CD14-positive monocyte (primary cell): ENCODE results near the gene SLC35A4. TPM values are rescaled to one million over a fixed set of nuclear protein-coding genes. Genes with fewer than 3 reads are reported as not detected.

ENCODE experiments used
- DNase-seq, 3 donors: peaks; one replicate each; pipeline ENCODE4 v3.0.0-alpha.2; 2011 to 2022
- H2AFZ ChIP-seq: 2 replicates; pipeline ENCODE4 v1.6.0; 2012; ENCODE audit warnings: mild to moderate bottlenecking, low read depth, low read length, inconsistent platforms; ENCODE audit not compliant: insufficient read depth, poor library complexity, severe bottlenecking
- H3K27ac ChIP-seq, 2 donors: 1 replicate in 1 of 2; 2 replicates in 1 of 2; pipeline ENCODE4 v1.5.1; 2012 to 2013; ENCODE audit warnings: low read length in 2 of 2, control low read depth in 1 of 2, inconsistent platforms in 1 of 2, low read depth in 1 of 2, mild to moderate bottlenecking in 1 of 2
- H3K27me3 ChIP-seq, 2 donors: one replicate each; pipeline versions ENCODE4 v1.6.0 to v1.6.1; 2011 to 2013; ENCODE audit warnings: low read length in 2 of 2; ENCODE audit not compliant: control insufficient read depth in 2 of 2, insufficient read depth in 2 of 2
- H3K36me3 ChIP-seq, 2 donors: replicated peaks in 1 of 2; 1 replicate in 1 of 2; 2 replicates in 1 of 2; pipeline versions ENCODE4 v1.5.1 to v1.6.1; 2012 to 2013; ENCODE audit warnings: low read length in 2 of 2, control low read depth in 1 of 2, inconsistent platforms in 1 of 2, mild to moderate bottlenecking in 1 of 2; ENCODE audit not compliant: insufficient read depth in 2 of 2, control insufficient read depth in 1 of 2
- H3K4me1 ChIP-seq, 2 donors: 1 replicate in 1 of 2; 2 replicates in 1 of 2; pipeline versions ENCODE4 v1.5.1 to v1.6.1; 2012 to 2013; ENCODE audit warnings: low read length in 2 of 2, control low read depth in 1 of 2, inconsistent platforms in 1 of 2, mild to moderate bottlenecking in 1 of 2, moderate library complexity in 1 of 2; ENCODE audit not compliant: insufficient read depth in 2 of 2, control insufficient read depth in 1 of 2
- H3K4me2 ChIP-seq: replicated peaks from 2 replicates; pipeline ENCODE3; 2012; ENCODE audit warnings: low read length, moderate library complexity, mild to moderate bottlenecking; ENCODE audit not compliant: poor library complexity, severe bottlenecking; ENCODE audit errors: extremely low read depth
- H3K4me3 ChIP-seq, 3 experiments: fragments of 200-600 bp in 1 of 3; sonication (generic) in 1 of 3; replicated peaks in 1 of 3; 1 replicate in 2 of 3; 2 replicates in 1 of 3; pipeline ENCODE4 v1.5.1; 2011 to 2013; ENCODE audit warnings: low read length in 3 of 3, mild to moderate bottlenecking in 3 of 3, control low read depth in 2 of 3, low read depth in 2 of 3, inconsistent platforms in 1 of 3, moderate library complexity in 1 of 3
- H3K79me2 ChIP-seq: 2 replicates; pipeline ENCODE4 v1.6.0; 2012; ENCODE audit warnings: mild to moderate bottlenecking, control low read depth, inconsistent platforms, low read length, moderate library complexity; ENCODE audit not compliant: insufficient read depth
- H3K9ac ChIP-seq: 2 replicates; pipeline ENCODE4 v1.6.0; 2017; ENCODE audit warnings: low read length, mild to moderate bottlenecking; ENCODE audit not compliant: insufficient read depth, poor library complexity, severe bottlenecking
- H3K9me3 ChIP-seq, 2 donors: replicated peaks in 1 of 2; 1 replicate in 1 of 2; 2 replicates in 1 of 2; pipeline versions ENCODE4 v1.5.1 to v1.6.1; 2012 to 2013; ENCODE audit warnings: low read length in 2 of 2, control low read depth in 1 of 2; ENCODE audit not compliant: control insufficient read depth in 1 of 2, insufficient read depth in 1 of 2
- H4K20me1 ChIP-seq: 2 replicates; pipeline ENCODE4 v1.6.0; 2012; ENCODE audit warnings: mild to moderate bottlenecking, low read length, control low read depth, moderate library complexity; ENCODE audit not compliant: insufficient read depth
- H3K27ac Mint-ChIP-seq, 7 donors: one replicate each; pipeline ENCODE4 v1.8.0; 2020; ENCODE audit warnings: mild to moderate bottlenecking in 7 of 7, mixed read lengths in 7 of 7, moderate library complexity in 6 of 7, inconsistent platforms in 2 of 7
- H3K27me3 Mint-ChIP-seq, 3 donors: one replicate each; pipeline ENCODE4 v1.8.0; 2021 to 2022; ENCODE audit warnings: low read depth in 3 of 3, mild to moderate bottlenecking in 3 of 3, mixed read lengths in 3 of 3, moderate library complexity in 3 of 3, inconsistent platforms in 1 of 3
- H3K36me3 Mint-ChIP-seq, 2 donors: one replicate each; pipeline ENCODE4 v1.8.0; 2020; ENCODE audit warnings: mixed read lengths in 2 of 2, inconsistent platforms in 1 of 2, mild to moderate bottlenecking in 1 of 2
- H3K4me1 Mint-ChIP-seq: one replicate; pipeline ENCODE4 v1.8.0; 2020; ENCODE audit warnings: mild to moderate bottlenecking, mixed read lengths
- H3K4me3 Mint-ChIP-seq, 2 donors: one replicate each; pipeline ENCODE4 v1.8.0; 2020; ENCODE audit warnings: mild to moderate bottlenecking in 2 of 2, mixed read lengths in 2 of 2, moderate library complexity in 1 of 2
- H3K9me3 Mint-ChIP-seq, 7 donors: one replicate each; pipeline ENCODE4 v1.8.0; 2020 to 2022; ENCODE audit warnings: mixed read lengths in 7 of 7, mild to moderate bottlenecking in 6 of 7, moderate library complexity in 6 of 7, inconsistent platforms in 2 of 7
- CTCF ChIP-seq: fragments of 200-600 bp; IDR thresholded peaks from one replicate; pipeline ENCODE4 v1.8.0; 2022; ENCODE audit warnings: antibody characterized with exemption, mild to moderate bottlenecking
- WGBS: methylation state at CpG from one replicate; pipeline ENCODE4 v1.1.5; 2013; ENCODE audit warnings: missing lambda C conversion rate; ENCODE audit not compliant: insufficient coverage; 5-methylcytosine and 5-hydroxymethylcytosine counted together
- intact Hi-C, 2 donors: fragments of 100-400 bp; cut with micrococcal nuclease; formaldehyde crosslinking; loops; one replicate each; pipeline versions ENCODE4 v1.15.0 to v1.15.1; 2023
- polyA plus RNA-seq, 3 donors: library from polyadenylated mRNA; depleted of rRNA in 1 of 3; unstranded in 2 of 3; stranded (reverse) in 1 of 3; fragments of 300-500 nt in 2 of 3; fragments of >200 nt in 1 of 3; fragmentation: Illumina TruSeq in 2 of 3; gene quantifications; 1 replicate in 2 of 3; 2 replicates in 1 of 3; pipeline ENCODE4 v1.2.3, GENCODE V29; 2012 to 2021

SLC35A4 gene
- polyA plus RNA-seq, 3 donors, result 44.0 to 67.1 (median 58.8) TPM

- Mint-ChIP-seq H3K27me3 (peaks cover 2% of the 10 kb centered on the region in 3 donors), H3K27ac (peak overlapping the region in 4 of 7 donors; percentile 94 to 98 (median 98)), H3K9me3 (peaks cover 0 to 2% (median 0%) of the 10 kb centered on the region in 7 donors), H3K4me1 (peaks cover 55% of the 10 kb centered on the region), H3K4me3 (no peak overlapping the region), H3K36me3 (peaks cover 51 to 79% of the 10 kb centered on the region in 2 donors)
- TF ChIP-seq CTCF, result no peak
- H3K36me3 ChIP-seq, result peaks cover 24 to 61% of the 10 kb centered on the region in 2 donors
- peaks cover 28 to 64% of the 10 kb centered on the region in 2 donors for H3K4me1 ChIP-seq
- H4K20me1 ChIP-seq, result no peaks in the 10 kb centered on the region
- no peaks in the 10 kb centered on the region for H3K9me3 ChIP-seq
- no peak overlapping the region for H3K4me3 ChIP-seq
- DNase-seq, result no peak
- H3K27me3 ChIP-seq, result no peaks in the 10 kb centered on the region
- peak overlapping the region; percentile 45 to 83 for H3K27ac ChIP-seq
- H2AFZ ChIP-seq, result no peak overlapping the region
- H3K9ac ChIP-seq, result no peak overlapping the region
- peaks cover 24% of the 10 kb centered on the region for H3K79me2 ChIP-seq
- no peak overlapping the region for H3K4me2 ChIP-seq
- intact Hi-C loops, result no loop called here
- 100% methylated on average over 1 of the region's 1 CpG for WGBS
Observed at GRCh38 chr5:140570488-140570887, 5.9 kb downstream of the SLC35A4 start.

- no peak for DNase-seq
- no peak for TF ChIP-seq CTCF
- peaks cover 49 to 81% of the 10 kb centered on the region in 2 donors for H3K36me3 Mint-ChIP-seq
- WGBS, result 92% methylated on average over 2 of the region's 5 CpGs
- Histone ChIP-seq H3K4me3 (no peak overlapping the region), H3K4me2 (no peak overlapping the region), H3K27me3 (no peaks in the 10 kb centered on the region), H3K4me1 (peaks cover 29 to 64% of the 10 kb centered on the region in 2 donors), H3K9me3 (no peaks in the 10 kb centered on the region), H3K36me3 (peaks cover 24 to 61% of the 10 kb centered on the region in 2 donors), H4K20me1 (no peaks in the 10 kb centered on the region), H2AFZ (no peak overlapping the region), H3K9ac (no peak overlapping the region), H3K27ac (peak overlapping the region in 1 of 2 donors; percentile 83), H3K79me2 (peaks cover 23% of the 10 kb centered on the region)
- peak overlapping the region in 2 of 7 donors; percentile 43 to 94 for H3K27ac Mint-ChIP-seq
- H3K4me1 Mint-ChIP-seq, result peaks cover 53% of the 10 kb centered on the region
- H3K27me3 Mint-ChIP-seq, result peaks cover 2% of the 10 kb centered on the region in 3 donors
- intact Hi-C loops, result no loop called here
- no peak overlapping the region for H3K4me3 Mint-ChIP-seq
- peaks cover 0 to 2% (median 0%) of the 10 kb centered on the region in 7 donors for H3K9me3 Mint-ChIP-seq
Observed at GRCh38 chr5:140571105-140571504, 6.5 kb downstream of the SLC35A4 start.
